AG10803 (cell line): ENCODE results near the gene GNG11.

Experiments used
- DNase-seq: peaks from one replicate; pipeline ENCODE4 v3.0.0; 2010; ENCODE audit warnings: low read depth
- H3K4me3 ChIP-seq: 2 replicates; pipeline ENCODE4 v1.5.1; 2011; ENCODE audit warnings: mild to moderate bottlenecking, low read length, control low read depth
- TF ChIP-seq, protein P1 (sequence below): conservative IDR thresholded peaks from 2 replicates; pipeline ENCODE4 v1.5.1; 2011; ENCODE audit warnings: mild to moderate bottlenecking, low read length, control low read depth, inconsistent platforms

Gene GNG11

DNA sequence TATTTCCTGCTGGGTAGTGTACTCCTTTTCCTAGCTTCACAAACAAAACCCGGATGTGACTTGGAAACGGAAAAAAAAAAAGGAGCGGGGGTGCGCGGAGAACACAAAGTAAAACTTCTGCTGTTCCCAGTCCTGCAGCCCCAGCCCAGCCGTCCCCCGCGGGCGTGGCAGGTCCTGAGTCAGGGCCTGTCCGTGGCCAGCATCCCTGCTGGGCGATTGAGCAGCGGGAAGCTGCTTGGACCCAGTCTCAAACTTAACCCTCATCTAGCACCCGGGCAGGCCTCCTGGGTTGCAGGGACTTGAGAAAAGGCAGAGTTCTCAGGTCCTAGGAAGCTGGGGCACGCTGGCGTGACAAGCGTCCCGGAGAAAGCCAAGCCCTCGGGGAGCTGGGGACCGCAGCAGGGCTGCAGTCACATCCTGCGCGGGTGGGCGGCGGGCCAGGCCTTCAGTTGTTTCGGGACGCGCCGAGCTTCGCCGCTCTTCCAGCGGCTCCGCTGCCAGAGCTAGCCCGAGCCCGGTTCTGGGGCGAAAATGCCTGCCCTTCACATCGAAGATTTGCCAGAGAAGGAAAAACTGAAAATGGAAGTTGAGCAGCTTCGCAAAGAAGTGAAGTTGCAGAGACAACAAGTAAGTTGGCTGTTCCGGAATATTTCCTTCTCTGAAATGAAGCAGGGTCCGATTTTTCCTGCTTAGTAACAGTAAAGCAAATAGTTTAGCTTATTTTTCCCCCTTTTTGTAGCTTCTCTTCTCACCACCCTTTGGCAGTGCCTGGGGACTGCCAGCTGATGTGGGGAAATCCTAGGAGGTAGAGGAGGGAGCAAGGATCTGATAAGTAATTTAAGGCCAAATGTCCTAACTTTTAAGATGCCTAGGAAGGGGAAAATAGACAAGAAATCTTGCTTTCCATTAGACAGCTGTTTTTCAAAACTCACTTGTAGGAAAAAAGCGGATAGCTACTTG is at the start of gene GNG11:
GNG11 (plus strand) TSS at position 129 of the 960 bp plus-strand sequence; CDS start at position 532, 403 bp downstream.
- TF ChIP-seq, protein P1, sequence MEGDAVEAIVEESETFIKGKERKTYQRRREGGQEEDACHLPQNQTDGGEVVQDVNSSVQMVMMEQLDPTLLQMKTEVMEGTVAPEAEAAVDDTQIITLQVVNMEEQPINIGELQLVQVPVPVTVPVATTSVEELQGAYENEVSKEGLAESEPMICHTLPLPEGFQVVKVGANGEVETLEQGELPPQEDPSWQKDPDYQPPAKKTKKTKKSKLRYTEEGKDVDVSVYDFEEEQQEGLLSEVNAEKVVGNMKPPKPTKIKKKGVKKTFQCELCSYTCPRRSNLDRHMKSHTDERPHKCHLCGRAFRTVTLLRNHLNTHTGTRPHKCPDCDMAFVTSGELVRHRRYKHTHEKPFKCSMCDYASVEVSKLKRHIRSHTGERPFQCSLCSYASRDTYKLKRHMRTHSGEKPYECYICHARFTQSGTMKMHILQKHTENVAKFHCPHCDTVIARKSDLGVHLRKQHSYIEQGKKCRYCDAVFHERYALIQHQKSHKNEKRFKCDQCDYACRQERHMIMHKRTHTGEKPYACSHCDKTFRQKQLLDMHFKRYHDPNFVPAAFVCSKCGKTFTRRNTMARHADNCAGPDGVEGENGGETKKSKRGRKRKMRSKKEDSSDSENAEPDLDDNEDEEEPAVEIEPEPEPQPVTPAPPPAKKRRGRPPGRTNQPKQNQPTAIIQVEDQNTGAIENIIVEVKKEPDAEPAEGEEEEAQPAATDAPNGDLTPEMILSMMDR: no peak
- H3K4me3 ChIP-seq: peak within 1 kb of the TSS; percentile 76
- DNase-seq: peak; percentile 77

GRCh38 chr7:93873998-93874574 is 47.4 kb upstream of the GNG11 start:
- TF ChIP-seq, protein P1: no peak
- DNase-seq: no peak
- no peak overlapping the region for H3K4me3 ChIP-seq

- DNase-seq: no peak
- no peak overlapping the region for H3K4me3 ChIP-seq
- TF ChIP-seq, protein P1: no peak
Observed at GRCh38 chr7:93877742-93878141, 43.8 kb upstream of the GNG11 start.

- no peak for DNase-seq
- TF ChIP-seq, protein P1: no peak
- no peak overlapping the region for H3K4me3 ChIP-seq
Observed at GRCh38 chr7:93879356-93879755, 42.2 kb upstream of the GNG11 start.

GRCh38 chr7:93882468-93882867 is 39.1 kb upstream of the GNG11 start:
- TF ChIP-seq, protein P1: no peak
- no peak for DNase-seq
- no peak overlapping the region for H3K4me3 ChIP-seq

- DNase-seq: peak; percentile 12
- no peak overlapping the region for H3K4me3 ChIP-seq
- TF ChIP-seq, protein P1: no peak
Observed at GRCh38 chr7:93883078-93883916, 38.2 kb upstream of the GNG11 start.
